ENCODE results near the gene RYR1.

RYR1 gene

GRCh38 chr19:38430931-38431330 is 2.6 kb upstream of the RYR1 start:
- TF ChIP-seq, protein P1, sequence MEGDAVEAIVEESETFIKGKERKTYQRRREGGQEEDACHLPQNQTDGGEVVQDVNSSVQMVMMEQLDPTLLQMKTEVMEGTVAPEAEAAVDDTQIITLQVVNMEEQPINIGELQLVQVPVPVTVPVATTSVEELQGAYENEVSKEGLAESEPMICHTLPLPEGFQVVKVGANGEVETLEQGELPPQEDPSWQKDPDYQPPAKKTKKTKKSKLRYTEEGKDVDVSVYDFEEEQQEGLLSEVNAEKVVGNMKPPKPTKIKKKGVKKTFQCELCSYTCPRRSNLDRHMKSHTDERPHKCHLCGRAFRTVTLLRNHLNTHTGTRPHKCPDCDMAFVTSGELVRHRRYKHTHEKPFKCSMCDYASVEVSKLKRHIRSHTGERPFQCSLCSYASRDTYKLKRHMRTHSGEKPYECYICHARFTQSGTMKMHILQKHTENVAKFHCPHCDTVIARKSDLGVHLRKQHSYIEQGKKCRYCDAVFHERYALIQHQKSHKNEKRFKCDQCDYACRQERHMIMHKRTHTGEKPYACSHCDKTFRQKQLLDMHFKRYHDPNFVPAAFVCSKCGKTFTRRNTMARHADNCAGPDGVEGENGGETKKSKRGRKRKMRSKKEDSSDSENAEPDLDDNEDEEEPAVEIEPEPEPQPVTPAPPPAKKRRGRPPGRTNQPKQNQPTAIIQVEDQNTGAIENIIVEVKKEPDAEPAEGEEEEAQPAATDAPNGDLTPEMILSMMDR (conservative IDR thresholded peaks at IDR 0.05), result no peak
- TF ChIP-seq ZFX (IDR thresholded peaks at IDR 0.05), result no peak
- no peak overlapping the region for H3K27ac ChIP-seq

DNA sequence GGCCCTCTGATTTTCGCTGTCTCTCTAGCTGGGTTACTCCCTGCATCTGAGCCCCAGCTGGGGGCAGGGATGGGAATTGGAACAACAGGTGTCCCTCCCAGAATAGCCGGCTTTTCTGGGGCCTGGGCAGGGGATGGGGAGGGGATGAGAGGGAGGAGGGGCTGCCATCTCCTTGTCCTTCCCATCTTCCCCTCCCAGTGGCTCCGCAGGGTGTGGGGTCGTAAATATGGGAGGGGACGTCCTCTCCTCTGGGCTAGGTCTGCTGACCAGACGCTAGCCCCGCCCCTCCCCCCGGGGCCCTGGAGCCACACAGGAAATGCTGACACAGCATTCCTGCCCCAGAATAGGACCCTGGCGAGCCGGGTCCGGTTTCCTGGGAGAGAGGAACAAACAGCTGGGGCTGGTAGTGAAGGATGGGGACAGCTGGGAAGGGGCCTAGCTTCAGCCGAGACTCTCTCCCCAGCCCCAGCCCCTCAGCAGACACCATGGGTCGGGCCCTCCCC is 1.1 kb downstream of the RYR1 start:
- TF ChIP-seq, protein P1 (conservative IDR thresholded peaks at IDR 0.05), result no peak
- no peak for TF ChIP-seq ZFX (IDR thresholded peaks at IDR 0.05)
- no peak overlapping the region for H3K27ac ChIP-seq

- no peak for TF ChIP-seq ZFX (IDR thresholded peaks at IDR 0.05)
- TF ChIP-seq, protein P1 (conservative IDR thresholded peaks at IDR 0.05), result no peak
- no peak overlapping the region for H3K27ac ChIP-seq
These were observed 3.8 kb downstream of the RYR1 start for GRCh38 chr19:38437295-38437694.

GRCh38 chr19:38437917-38438316 is 4.4 kb downstream of the RYR1 start:
- TF ChIP-seq, protein P1 (conservative IDR thresholded peaks at IDR 0.05), result no peak
- TF ChIP-seq ZFX (IDR thresholded peaks at IDR 0.05), result no peak

DNA sequence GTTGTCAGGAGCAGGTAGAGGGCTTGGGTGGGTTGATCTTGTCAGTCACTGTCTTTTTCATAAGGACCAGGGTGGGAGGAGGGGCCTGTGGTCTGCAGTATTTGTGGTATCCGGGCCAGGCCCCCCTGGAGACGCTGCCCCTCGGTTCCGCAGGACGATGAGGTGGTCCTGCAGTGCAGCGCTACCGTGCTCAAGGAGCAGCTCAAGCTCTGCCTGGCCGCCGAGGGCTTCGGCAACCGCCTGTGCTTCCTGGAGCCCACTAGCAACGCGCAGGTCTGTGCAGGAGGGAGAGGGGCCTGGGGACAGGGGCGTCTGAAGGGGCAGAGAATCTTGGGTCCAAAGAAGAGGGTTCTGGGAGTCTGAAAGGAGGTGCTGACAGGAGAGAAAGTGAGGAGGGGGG is 7.1 kb downstream of the RYR1 start:
- no peak for TF ChIP-seq ZFX (IDR thresholded peaks at IDR 0.05)
- no peak overlapping the region for H3K27ac ChIP-seq

More at GRCh38 chr19:38437917-38438316, 4.4 kb downstream of the RYR1 start:
- no peak overlapping the region for H3K27ac ChIP-seq

DNA sequence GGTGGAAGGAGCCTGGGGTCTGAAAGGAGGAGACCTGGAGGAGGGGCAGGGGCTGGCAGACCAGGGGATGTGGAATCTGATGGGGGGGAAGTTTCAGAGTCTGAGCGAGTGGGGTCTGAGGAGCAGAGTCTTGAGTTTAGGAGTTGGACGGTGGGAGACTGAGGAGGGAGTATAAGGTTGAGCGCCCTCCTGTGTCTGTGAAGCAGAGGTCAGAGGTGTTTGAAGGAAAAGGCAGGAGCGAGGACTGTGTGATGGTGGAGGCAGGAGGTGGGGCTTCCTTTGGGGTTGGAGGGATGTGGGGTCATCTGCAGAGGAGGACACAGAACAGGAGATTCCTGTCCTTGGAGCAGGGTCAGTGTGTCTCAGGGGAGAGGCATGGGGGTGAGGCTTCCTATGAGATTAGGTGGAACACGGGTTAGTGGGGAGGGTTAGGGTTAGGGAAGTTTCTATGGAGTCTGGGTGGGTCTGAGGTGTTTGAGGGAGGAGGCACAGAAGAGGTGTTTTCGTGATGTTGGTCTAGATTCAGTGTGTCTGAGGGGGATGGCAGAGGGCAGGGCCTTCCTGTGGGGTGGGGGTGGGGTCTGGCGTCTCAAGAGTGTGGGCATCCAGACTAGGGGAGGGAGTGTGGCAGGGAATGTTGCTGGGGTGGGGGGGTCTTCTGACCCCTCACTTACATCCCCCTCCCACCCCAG is 8.3 kb downstream of the RYR1 start:
- TF ChIP-seq ZFX (IDR thresholded peaks at IDR 0.05), result no peak
- TF ChIP-seq, protein P1 (conservative IDR thresholded peaks at IDR 0.05), result no peak
- no peak overlapping the region for H3K27ac ChIP-seq

DNA sequence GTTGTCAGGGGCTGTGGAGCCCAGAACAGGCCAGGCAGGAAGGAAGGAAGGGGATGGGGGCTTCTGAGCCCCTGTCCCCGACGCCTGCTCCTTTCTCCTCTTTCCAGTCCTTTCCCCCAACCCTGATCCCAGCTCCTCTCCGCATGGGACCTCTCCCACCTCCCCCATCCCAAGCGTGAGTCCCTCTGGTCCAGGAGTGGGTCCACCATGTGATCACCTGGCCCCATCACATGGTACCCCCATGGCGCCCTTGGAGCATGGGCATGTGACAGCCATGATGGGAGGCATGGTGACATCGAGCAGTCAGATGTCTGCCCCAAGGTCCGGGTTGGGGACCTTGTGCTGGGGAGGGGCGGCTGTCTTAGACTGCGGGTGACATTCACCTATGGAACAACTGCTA is 9.2 kb downstream of the RYR1 start:
- no peak for TF ChIP-seq ZFX (IDR thresholded peaks at IDR 0.05)
- TF ChIP-seq, protein P1 (conservative IDR thresholded peaks at IDR 0.05), result no peak
- no peak overlapping the region for H3K27ac ChIP-seq

All from C4-2B (cell line).